GM19023 (cell line): ENCODE results near the gene FAM168A.

Experiments
- ATAC-seq: cut with Tn5 transposase; IDR thresholded peaks from one replicate; pipeline ENCODE4 v1.9.1; 2021; ENCODE audit warnings: mild to moderate bottlenecking, moderate library complexity; ENCODE audit not compliant: unreplicated experiment

The FAM168A gene

DNA sequence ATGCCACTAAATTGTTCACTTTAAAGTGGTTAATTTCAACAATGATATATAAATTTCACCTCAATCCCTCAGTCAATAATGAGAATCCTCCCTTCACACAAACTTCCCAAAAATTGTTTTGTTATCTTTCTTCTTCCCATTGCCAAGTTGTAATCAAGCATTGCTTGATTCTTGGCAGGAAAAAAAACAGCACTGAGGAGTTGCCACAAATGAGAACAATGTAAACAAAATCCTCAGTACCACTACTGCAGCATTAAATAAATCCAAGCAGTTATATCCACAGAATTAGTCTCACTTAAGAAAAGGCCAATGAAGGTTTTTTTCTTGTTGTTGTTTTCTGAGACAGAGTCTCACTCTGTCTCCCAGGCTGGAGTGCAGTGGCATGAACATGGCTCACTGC, 38.2 kb downstream of the FAM168A start:
- ATAC-seq: no peak

DNA sequence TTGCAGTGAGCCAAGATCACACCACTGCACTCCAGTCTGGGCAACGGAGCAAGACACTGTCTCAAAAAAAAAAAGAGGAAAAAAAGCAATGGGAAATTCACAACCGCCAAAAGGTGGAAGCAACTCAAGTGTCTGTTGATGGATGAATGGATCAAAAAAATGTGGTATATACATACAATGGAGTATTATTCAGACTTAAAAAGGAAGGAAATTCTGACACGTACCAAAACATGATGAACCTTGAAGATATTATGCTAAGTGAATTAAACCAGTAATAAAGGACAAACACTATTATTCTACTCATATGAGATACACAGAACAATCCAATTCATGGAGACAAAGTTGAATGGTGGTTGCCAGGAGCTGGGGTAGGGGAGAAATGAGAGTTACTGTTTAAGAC, 40.9 kb downstream of the FAM168A start:
- ATAC-seq: no peak

DNA sequence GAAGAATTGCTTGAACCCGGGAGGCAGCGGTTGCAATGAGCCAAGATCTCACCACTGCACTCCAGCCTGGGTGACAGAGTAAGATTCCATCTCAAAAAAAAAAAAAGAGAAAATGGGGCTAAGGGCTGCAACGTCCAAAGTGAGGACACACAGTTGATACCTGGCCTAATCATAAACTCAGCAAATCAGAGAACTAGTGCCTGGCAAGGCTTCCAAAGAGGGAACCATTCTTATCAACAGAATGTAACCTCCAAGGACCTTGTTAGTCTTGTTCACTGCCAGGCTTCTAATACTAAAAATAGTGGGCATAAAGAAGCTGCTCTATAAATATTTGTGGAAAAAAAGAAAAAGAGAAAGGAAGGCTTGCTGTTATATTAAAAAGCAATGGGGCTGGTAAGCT, 42.3 kb downstream of the FAM168A start:
- no peak for ATAC-seq

DNA sequence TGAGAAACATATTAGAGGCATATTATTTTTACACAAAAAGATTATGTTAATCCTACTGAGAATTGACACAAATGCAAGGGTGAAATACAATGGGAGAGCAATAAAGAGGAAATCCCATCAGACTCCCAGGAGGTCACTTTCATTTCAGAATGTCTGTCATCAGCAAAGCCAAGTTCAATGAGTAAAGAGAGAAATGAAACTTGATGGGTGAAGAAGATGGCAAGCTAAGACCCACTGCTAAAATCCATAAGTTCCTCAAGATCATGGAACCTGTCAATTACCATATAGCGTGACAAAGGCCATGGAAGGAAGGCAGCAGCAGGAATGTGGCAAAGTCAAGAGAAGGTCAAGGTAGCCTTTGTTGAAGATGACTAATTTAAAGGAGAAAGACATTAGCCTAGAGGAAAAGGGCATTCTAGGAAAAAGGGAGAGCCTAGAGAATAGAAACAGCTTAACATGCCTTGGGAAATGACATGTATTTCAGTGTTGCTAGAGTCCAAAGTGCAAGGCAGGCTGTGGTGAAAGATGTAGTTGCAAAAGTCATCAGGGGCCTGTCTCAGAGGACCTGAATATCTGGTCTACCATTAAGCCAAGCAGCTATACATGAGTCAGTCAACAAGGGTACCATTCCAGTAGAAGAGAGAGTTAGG, 43.1 kb downstream of the FAM168A start:
- ATAC-seq: no peak

DNA sequence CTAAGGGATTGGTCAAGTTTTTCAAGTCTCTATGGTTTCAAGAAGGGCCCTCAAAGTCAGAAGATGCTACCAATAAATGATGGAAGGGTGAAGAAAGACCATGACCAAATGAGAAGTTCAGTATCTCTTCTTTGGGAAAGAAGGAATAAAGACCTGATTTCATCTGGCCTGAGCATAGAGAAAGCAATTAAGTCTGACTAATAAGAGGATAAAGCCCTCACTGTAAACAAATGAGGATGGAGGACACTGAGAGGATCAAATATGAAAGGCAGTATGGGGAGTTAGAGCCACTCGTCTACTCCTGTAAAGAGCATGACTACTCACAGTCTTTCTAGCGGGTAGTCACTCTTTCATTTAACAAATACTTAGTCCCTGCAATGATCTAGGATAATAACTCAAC, 44.6 kb downstream of the FAM168A start:
- no peak for ATAC-seq

DNA sequence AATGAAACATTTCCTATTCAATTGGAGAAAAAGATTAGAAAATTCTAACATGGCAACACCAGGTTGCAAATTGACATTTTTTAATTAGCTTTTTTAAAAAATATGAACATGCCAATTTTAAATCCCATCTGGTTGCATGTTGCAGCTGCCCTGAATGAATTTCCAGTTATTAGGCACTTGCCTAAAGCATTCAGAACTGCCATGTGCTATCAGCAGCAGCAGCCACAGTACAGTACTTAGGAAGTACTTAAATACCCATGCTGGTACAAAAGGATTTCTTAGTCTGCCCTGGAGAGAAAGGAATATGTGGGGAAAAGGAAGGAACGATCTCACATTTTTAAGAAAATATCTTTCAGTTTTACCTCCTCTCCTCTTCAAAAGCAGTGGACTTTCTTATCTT, 46.2 kb downstream of the FAM168A start:
- ATAC-seq: no peak

DNA sequence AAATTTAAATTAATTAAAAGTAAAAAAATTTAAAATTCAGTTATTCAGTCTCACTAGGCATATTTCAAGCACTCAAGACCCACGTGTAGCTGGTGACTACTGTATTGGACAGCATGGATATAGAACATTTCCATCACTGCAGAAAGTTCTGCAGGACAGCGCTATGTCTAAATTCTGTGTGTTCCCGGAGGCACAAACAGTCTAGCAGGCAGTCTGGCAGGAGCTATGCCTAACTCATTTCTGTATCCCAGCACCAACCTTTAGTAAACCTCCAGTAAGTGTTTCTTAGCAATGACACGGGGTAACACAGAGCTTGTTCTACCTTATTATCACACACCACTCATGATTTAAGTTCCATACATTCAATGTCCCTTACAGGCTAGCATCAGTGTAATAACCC, 48.5 kb downstream of the FAM168A start:
- ATAC-seq: no peak

DNA sequence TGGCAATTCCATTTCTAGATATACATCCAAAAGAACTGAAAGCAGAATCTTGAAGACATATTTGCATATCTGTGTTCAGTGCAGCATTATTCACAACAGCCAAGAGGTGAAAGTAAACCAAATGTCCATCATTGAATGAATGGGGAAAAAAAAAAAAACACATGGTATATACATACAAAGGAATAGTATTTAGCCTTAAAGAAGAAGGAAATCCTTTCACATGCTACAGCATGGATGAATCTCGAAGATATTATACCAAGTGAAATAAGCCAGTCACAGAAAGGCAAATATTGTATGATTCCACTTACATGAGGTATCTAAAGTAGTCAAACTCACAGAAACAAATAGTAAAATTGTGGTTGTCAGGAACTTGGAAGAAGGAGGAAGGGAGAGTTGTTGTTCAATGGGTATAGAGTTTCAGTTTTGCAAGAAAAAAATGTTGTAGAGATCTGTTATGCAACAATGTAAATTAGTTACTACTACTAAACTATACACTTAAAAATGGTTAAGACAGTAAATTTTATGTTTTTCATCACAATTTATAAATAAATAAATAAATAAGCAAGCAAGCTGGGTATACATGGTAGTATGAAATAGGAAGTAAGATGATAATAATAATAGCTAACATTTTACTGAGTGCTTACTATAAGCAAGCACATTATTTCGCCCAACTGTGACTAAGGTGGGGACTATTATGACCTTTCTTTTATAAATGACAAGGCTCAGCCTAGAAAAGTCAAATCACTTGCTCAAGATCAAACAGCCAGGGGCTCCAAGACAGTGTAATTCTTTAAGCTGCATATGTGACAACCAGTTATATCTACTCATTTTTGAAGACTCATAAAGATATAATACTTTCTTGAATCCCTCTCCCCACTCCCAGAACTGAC, 50.0 kb downstream of the FAM168A start:
- no peak for ATAC-seq

DNA sequence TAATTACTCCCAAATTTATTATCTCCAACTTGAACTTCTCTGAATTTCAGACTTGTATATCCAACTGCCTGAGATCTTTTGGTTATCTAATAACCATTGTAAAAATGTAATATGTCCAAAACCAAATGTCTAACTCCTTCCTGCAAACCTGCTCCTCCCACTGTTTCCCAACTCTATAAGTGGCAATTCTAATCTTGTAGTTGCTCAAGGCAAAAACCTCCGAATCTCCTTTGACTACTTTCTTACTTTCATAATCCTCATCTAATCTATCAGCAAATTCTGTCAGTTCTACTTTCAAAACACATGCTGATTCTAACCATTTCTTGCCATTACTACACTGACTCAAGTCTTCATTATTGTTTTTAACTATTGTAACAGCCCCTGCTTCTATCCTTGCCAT, 55.7 kb downstream of the FAM168A start:
- ATAC-seq: no peak

DNA sequence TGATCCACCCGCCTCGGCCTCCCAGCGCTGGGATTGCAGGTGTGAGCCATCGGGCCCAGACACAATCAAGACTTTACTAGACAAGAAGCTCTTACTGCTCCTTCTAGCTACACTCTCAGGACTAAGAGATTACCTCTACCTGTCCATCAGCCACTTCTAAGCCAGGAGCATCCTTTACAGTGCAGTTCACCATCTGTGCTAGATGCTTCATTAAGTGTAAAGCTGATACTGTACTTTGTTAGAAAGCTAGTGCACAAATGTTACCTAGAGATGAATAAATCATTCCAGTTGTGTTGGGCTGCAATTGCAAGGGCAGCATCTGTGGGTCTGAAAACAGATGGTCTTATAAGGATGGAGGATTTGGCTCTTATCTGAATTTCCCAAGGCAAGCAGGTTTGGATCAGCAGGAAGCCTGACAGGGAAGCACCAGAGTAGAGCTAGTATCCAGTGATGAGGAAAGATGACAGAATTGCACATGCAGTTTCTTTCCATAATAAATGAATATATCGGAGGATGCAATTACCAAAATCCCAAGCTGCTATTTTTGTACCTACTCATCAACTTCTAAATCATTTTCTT, 58.3 kb downstream of the FAM168A start:
- ATAC-seq: no peak

DNA sequence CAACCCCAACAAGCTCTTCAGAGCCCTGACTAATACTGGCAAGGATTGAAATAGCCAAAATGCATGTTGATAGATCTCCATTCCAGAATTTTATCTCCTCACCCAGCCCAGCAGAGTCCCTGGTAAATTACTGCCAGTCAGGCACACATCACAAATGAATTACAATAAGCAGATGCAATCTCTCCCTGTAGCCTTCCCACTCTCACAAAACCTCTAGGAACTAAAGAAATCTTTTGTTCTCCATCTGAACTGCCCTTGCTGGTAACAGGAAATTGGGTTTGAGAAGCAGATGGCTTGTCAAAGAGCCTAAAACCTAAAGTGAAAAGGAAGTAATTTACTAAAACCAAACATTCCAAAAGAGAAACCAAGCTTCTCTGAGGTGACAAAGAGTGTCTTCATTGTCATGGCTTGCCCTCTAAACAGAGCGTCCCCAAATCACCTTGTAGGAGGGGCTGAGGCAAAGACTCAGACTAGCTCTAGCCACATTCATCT, 59.5 kb downstream of the FAM168A start:
- no peak for ATAC-seq

DNA sequence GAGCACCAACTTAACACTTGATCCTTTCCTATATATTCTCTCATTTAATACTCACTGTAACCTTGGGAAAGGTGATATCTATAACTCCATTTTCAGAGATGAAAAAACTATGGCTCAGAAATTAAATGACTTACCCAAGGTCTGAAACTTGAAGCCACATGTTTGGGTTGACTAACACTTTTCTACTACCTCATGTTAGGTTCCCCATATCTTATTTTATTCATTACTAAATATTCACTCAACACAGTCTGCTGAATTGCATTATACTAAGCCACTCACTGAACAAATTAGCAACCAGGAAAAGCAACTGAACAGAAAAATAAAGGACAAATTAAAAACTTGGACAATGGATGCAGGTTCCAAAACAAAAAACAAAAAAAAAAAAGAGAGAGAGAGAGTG, 59.9 kb downstream of the FAM168A start:
- ATAC-seq: no peak

DNA sequence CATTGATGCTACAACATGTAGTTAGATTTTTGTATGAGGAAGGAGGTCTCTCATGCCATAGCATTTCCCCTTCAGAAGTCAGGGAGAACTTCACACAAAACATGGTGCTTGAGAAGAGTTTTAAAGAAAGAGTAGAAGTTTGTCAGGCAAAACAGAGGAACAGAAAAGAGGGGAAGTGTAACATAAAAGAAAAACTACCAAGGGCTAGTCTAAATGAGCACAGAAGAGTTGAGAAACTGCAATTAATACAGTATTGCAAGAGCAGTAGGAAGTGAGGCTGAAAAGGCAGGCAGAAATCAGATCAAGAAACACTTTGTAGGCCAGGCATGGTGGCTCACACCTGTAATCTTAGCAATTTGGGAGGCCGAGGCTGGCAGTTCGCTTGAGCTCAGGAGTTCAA, 61.0 kb downstream of the FAM168A start:
- no peak for ATAC-seq

DNA sequence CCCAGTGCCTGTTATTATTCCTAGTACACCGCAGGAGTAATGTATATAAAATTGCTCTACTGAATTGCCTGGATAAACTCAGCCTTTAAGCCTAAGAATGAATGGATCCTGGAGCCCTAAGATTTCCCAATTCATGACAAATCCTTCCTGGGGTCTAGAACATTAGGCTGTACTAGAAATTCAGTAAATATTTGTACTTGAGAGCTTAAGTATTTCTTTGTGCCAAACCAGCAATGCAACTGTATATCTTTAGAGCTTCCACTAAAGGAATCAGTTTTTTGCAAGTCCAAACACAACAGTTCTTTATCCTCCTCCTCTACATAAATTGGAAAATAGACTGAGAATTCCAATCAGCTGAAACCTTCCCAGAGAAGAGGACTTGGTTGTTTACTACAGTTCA, 65.6 kb downstream of the FAM168A start:
- no peak for ATAC-seq

DNA sequence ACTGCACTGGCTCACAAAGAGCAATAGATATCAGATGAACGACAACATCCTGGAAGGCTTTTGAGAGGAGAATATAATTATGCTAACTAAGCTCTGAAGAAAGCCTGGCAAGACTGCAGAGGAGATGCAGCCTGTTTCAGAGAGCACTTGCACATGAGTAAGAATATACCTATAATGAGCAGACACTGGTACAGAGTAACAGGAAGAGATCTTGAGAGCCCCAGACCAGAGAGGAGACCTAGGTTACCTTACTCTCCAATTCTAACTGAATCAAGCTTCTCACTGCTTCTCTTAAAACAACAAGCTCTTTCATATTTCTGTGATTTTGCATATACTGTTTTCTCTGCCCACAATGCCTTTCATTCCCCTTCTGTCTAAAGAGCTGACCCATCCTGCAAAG, 66.5 kb downstream of the FAM168A start:
- no peak for ATAC-seq

DNA sequence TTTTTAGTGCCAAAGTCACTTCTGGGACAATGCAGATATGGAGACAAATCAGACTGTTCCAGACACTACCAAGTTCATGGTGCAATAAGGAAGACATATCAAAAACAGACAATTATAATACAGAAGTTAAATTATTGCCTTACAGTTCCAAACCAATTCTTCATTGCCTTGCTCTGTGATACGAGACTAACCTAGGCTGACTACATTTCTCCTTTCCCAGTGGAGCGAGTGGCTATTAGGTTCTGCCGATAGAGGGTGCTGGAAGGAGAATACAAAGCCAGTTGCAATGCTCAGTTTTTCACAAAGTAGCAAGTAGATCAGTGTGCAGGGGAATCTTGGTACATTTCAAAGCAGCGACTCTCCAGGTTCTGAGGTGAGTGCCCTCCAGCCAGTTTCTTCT, 67.8 kb downstream of the FAM168A start:
- no peak for ATAC-seq

DNA sequence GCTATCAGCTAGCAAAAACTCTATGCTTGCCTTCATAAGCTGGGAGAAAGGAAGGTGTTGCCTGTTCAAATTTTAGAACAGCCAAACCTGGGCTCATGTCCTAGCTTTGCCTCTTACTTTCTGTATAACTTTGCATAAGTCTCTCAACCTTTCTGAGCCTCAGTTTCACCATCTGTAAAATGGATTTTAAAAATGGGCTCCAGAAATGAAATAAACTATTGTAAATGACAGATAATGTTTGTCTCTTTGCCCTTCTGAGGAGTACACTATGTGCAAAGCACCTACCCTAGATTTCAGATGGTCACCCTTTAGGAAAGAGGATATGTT, 68.7 kb downstream of the FAM168A start:
- no peak for ATAC-seq

DNA sequence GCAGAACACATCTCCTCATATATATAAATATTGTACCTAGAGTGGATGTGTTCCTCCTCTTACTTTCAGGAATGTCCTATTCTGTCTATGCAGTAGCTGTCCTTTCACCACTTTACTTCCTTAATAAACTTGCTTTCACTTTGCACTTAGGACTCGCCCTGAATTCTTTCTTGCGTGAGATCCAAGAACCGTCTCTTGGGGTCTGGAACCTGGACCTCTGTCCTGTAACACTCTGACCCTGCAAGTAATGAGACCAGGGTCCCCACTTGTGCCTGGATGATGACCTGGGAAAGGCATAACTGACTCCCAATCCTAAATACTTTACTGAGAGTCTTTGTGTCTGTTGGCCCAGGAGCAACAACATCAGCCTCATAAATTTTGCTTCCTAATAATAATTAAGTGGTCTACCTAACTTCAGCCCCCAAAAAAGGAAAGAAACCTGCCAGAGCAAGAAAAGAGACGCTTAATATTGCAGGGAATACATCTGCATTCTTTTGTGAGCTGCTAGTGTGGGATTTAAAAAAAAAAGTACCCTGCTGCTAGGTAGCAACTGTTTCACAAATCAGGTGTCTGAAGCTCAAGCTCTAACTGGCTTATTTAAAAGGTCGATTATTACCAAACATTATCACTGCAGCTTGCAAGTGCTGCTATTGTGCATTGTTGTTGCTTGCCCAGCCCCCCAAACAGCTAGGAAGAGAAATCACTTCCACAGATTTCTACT, 69.3 kb downstream of the FAM168A start:
- ATAC-seq: no peak

DNA sequence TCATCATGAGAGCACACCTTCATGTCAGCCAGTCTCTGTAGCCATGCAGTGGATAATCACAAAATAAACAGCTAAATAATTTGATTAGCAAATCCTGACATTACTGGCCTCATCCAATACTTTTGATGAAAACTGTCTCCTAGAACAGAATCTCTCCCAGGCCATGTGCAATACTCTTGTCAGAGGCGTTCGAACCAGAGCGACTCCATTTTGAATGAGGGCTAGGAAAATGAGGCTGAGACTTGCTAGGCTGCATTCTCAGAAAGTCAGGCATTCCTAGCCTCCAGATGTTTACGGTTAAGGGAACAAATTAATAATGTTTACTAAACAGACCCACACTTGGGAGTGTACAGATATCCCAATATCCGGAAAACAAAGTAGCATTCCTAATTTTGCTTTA, 69.9 kb downstream of the FAM168A start:
- ATAC-seq: no peak

DNA sequence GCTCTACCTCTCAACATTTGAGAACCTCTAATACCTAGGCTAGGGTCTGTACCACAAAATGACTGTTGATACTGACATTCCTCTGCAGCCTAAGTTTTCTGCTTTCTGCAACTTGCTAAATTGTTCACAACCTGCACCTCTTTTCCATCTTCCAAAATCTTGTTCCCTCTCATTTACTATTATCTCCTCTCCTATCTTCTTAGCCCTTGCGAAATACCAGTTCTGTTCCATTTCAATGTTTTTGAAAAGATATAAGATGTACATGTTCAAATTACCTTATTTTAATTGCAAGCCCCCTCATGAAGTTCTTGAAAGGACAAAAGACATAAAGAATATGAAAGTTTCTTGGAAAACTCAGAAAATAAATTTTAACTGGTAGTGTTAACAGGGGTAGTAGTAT, 72.3 kb downstream of the FAM168A start:
- ATAC-seq: no peak

DNA sequence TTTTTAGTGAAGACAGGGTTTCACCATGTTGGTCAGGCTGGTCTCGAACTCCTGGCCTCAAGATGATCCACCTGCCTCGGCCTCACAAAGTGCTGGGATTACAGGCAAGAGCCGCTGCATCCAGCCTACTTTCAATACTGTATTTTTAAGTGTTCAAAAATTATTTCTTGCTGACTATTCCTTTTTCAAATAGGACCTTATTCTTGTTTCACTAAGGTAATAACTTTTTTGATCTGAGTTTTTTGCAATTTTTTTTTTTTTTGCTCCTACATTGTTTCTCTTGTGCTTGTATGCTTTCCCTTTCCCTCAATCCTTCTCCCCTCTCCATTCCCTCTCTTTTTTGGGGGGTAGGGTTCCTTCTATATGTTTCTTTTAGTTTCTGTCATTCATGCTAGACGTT, 73.1 kb downstream of the FAM168A start:
- ATAC-seq: no peak

DNA sequence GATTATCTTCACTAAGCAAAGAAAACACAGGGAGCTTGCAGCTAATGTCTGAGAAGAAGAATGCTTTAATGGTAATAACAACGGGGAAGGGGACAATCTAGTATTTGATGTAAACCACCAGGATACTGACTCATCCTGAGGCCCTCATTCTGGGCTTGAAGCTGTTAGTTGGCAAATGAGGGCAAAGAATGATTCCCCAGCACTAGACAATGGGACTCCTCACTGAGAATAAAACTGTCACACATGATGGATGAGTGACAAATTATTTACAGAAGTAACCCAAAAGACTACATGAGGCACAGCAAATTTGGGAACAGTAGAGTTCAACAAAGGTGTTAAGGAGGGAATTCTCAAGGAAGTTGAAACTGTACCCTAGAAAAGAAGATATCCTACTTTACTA, 76.3 kb downstream of the FAM168A start:
- ATAC-seq: no peak
